GM19099 (cell line): ENCODE data around the gene C11orf91.

Source experiments
- POLR2A ChIP-seq: IDR thresholded peaks from 3 replicates; pipeline ENCODE4 v1.6.1; 2011; ENCODE audit warnings: low read depth; ENCODE audit not compliant: insufficient read length; ENCODE audit errors: extremely low read depth

The C11orf91 gene

GRCh38 chr11:33668468-33668825 is 32.2 kb downstream of the C11orf91 start:
- no peak for TF ChIP-seq POLR2A

- no peak for TF ChIP-seq POLR2A
These were observed 32.7 kb downstream of the C11orf91 start for GRCh38 chr11:33667819-33668467.

- no peak for TF ChIP-seq POLR2A
These were observed 35.1 kb downstream of the C11orf91 start for GRCh38 chr11:33665350-33666106.

- no peak for TF ChIP-seq POLR2A
These were observed 35.8 kb downstream of the C11orf91 start for GRCh38 chr11:33664827-33665226.

GRCh38 chr11:33664166-33664565 is 36.5 kb downstream of the C11orf91 start:
- TF ChIP-seq POLR2A: no peak

GRCh38 chr11:33663121-33663520 is 37.5 kb downstream of the C11orf91 start:
- TF ChIP-seq POLR2A: no peak

GRCh38 chr11:33660962-33661361 is 39.7 kb downstream of the C11orf91 start:
- no peak for TF ChIP-seq POLR2A

GRCh38 chr11:33659370-33660139 is 41.1 kb downstream of the C11orf91 start:
- TF ChIP-seq POLR2A: no peak

GRCh38 chr11:33658195-33658900 is 42.3 kb downstream of the C11orf91 start:
- TF ChIP-seq POLR2A: no peak

GRCh38 chr11:33657757-33658156 is 42.9 kb downstream of the C11orf91 start:
- no peak for TF ChIP-seq POLR2A

GRCh38 chr11:33656768-33657167 is 43.9 kb downstream of the C11orf91 start:
- no peak for TF ChIP-seq POLR2A

GRCh38 chr11:33655842-33656600 is 44.6 kb downstream of the C11orf91 start:
- TF ChIP-seq POLR2A: no peak

GRCh38 chr11:33654594-33654993 is 46.0 kb downstream of the C11orf91 start:
- TF ChIP-seq POLR2A: no peak

- no peak for TF ChIP-seq POLR2A
These were observed 47.7 kb downstream of the C11orf91 start for GRCh38 chr11:33652930-33653329.
